ENCODE results near the gene LGMN.
"Not testable (repeated sequence)": the region's sequence is repeated elsewhere in the genome, so short reads cannot be mapped to it uniquely, and the experiment has no call there.

LGMN gene

GRCh38 chr14:92748259-92749016 lies at the start of gene LGMN:
TSS of gene LGMN (minus strand) at chr14:92748627. CDS start at chr14:92732786, 15,841 bp downstream.
- Mint-ChIP-seq H3K9me3 (no peaks in the 10 kb centered on the region), H3K27me3 (peaks cover 56% of the 10 kb centered on the region), H3K4me3 (peak within 1 kb of the TSS; percentile 77)

GRCh38 chr14:92794961-92795360 lies 46.5 kb upstream of the LGMN start:
- Mint-ChIP-seq H3K4me3 (peak overlapping the region; percentile 90), H3K36me3 (ENCODE audit: low read depth) (peaks cover 27% of the 10 kb centered on the region), H3K27ac (peak overlapping the region; percentile 85), H3K27me3 (no peaks in the 10 kb centered on the region), H3K4me1 (ENCODE audit: low read depth) (peaks cover 47% of the 10 kb centered on the region), H3K9me3 (peaks cover 9% of the 10 kb centered on the region)

More at GRCh38 chr14:92748259-92749016, at the start of gene LGMN:
- H3K4me1 Mint-ChIP-seq (ENCODE audit: low read depth) = peaks cover 42% of the 10 kb centered on the region
- no peaks in the 10 kb centered on the region for H3K36me3 Mint-ChIP-seq (ENCODE audit: low read depth)
- H3K27ac Mint-ChIP-seq = peak within 1 kb of the TSS; percentile 38

GRCh38 chr14:92794547-92794941 lies 46.1 kb upstream of the LGMN start:
- Mint-ChIP-seq H3K4me3 (peak overlapping the region; percentile 90), H3K27ac (peak overlapping the region; percentile 85), H3K9me3 (peaks cover 13% of the 10 kb centered on the region), H3K27me3 (no peaks in the 10 kb centered on the region), H3K36me3 (ENCODE audit: low read depth) (peaks cover 23% of the 10 kb centered on the region), H3K4me1 (ENCODE audit: low read depth) (peaks cover 43% of the 10 kb centered on the region)

- H3K4me3 Mint-ChIP-seq = peak within 1 kb of the TSS; percentile 90
- H3K4me1 Mint-ChIP-seq (ENCODE audit: low read depth) = peaks cover 42% of the 10 kb centered on the region
- H3K36me3 Mint-ChIP-seq (ENCODE audit: low read depth) = peaks cover 26% of the 10 kb centered on the region
- H3K27ac Mint-ChIP-seq = peak within 1 kb of the TSS; percentile 91
- H3K9me3 Mint-ChIP-seq = peaks cover 18% of the 10 kb centered on the region
- no peaks in the 10 kb centered on the region for H3K27me3 Mint-ChIP-seq
These were observed 45.5 kb upstream of the LGMN start, which contains the start of gene GOLGA5 for GRCh38 chr14:92793709-92794546. TSS of gene GOLGA5 (plus strand) at chr14:92794305. CDS start at chr14:92797438, 3,133 bp downstream.

- H3K27me3 Mint-ChIP-seq = no peaks in the 10 kb centered on the region
- peak overlapping the region; percentile 80 for H3K4me3 Mint-ChIP-seq
- peaks cover 22% of the 10 kb centered on the region for H3K9me3 Mint-ChIP-seq
- peak overlapping the region; percentile 2 for H3K27ac Mint-ChIP-seq
- peaks cover 38% of the 10 kb centered on the region for H3K4me1 Mint-ChIP-seq (ENCODE audit: low read depth)
- peaks cover 23% of the 10 kb centered on the region for H3K36me3 Mint-ChIP-seq (ENCODE audit: low read depth)
These were observed 44.5 kb upstream of the LGMN start for GRCh38 chr14:92792885-92793284.

GRCh38 chr14:92789457-92790089 lies 41.1 kb upstream of the LGMN start:
- no peaks in the 10 kb centered on the region for H3K27me3 Mint-ChIP-seq
- H3K4me3 Mint-ChIP-seq = no peak overlapping the region
- peaks cover 22% of the 10 kb centered on the region for H3K9me3 Mint-ChIP-seq
- H3K4me1 Mint-ChIP-seq (ENCODE audit: low read depth) = peaks cover 32% of the 10 kb centered on the region
- H3K27ac Mint-ChIP-seq = no peak overlapping the region
- peaks cover 14% of the 10 kb centered on the region for H3K36me3 Mint-ChIP-seq (ENCODE audit: low read depth)

GRCh38 chr14:92787554-92787953 lies 39.1 kb upstream of the LGMN start:
- Mint-ChIP-seq H3K36me3 (ENCODE audit: low read depth) (peaks cover 11% of the 10 kb centered on the region), H3K27ac (no peak overlapping the region), H3K27me3 (no peaks in the 10 kb centered on the region), H3K4me3 (no peak overlapping the region), H3K4me1 (ENCODE audit: low read depth) (peaks cover 24% of the 10 kb centered on the region), H3K9me3 (peaks cover 22% of the 10 kb centered on the region)

GRCh38 chr14:92786427-92786756 lies 38.0 kb upstream of the LGMN start:
- Mint-ChIP-seq H3K27me3 (no peaks in the 10 kb centered on the region), H3K27ac (no peak overlapping the region), H3K9me3 (peaks cover 19% of the 10 kb centered on the region), H3K4me1 (ENCODE audit: low read depth) (peaks cover 24% of the 10 kb centered on the region), H3K36me3 (ENCODE audit: low read depth) (peaks cover 11% of the 10 kb centered on the region), H3K4me3 (no peak overlapping the region)

GRCh38 chr14:92785667-92786426 lies 37.4 kb upstream of the LGMN start:
- Mint-ChIP-seq H3K36me3 (ENCODE audit: low read depth) (peaks cover 11% of the 10 kb centered on the region), H3K4me1 (ENCODE audit: low read depth) (peaks cover 25% of the 10 kb centered on the region), H3K4me3 (no peak overlapping the region), H3K27me3 (no peaks in the 10 kb centered on the region), H3K27ac (no peak overlapping the region), H3K9me3 (peaks cover 17% of the 10 kb centered on the region)

- Mint-ChIP-seq H3K27me3 (no peaks in the 10 kb centered on the region), H3K4me3 (no peak overlapping the region), H3K27ac (no peak overlapping the region), H3K9me3 (peaks cover 3% of the 10 kb centered on the region), H3K36me3 (ENCODE audit: low read depth) (peaks cover 3% of the 10 kb centered on the region), H3K4me1 (ENCODE audit: low read depth) (peaks cover 38% of the 10 kb centered on the region)
These were observed 35.5 kb upstream of the LGMN start for GRCh38 chr14:92783813-92784431.

- H3K4me1 Mint-ChIP-seq (ENCODE audit: low read depth) = peaks cover 36% of the 10 kb centered on the region
- no peaks in the 10 kb centered on the region for H3K36me3 Mint-ChIP-seq (ENCODE audit: low read depth)
- H3K9me3 Mint-ChIP-seq = no peaks in the 10 kb centered on the region
- no peak overlapping the region for H3K4me3 Mint-ChIP-seq
- H3K27me3 Mint-ChIP-seq = peaks cover 7% of the 10 kb centered on the region
- H3K27ac Mint-ChIP-seq = no peak overlapping the region
These were observed 32.9 kb upstream of the LGMN start for GRCh38 chr14:92781350-92781749.

GRCh38 chr14:92780444-92781232 lies 32.2 kb upstream of the LGMN start:
- peak overlapping the region; percentile 8 for H3K27ac Mint-ChIP-seq
- no peaks in the 10 kb centered on the region for H3K9me3 Mint-ChIP-seq

GRCh38 chr14:92778868-92779565 lies 30.6 kb upstream of the LGMN start:
- not testable (repeated sequence) for H3K4me3 Mint-ChIP-seq; H3K9me3 Mint-ChIP-seq; H3K27ac Mint-ChIP-seq; H3K36me3 Mint-ChIP-seq (ENCODE audit: low read depth)
- peaks cover 12% of the 10 kb centered on the region for H3K27me3 Mint-ChIP-seq
- H3K4me1 Mint-ChIP-seq (ENCODE audit: low read depth) = peaks cover 46% of the 10 kb centered on the region

More at GRCh38 chr14:92780444-92781232, 32.2 kb upstream of the LGMN start:
- no peak overlapping the region for H3K4me3 Mint-ChIP-seq
- peaks cover 9% of the 10 kb centered on the region for H3K27me3 Mint-ChIP-seq
- H3K36me3 Mint-ChIP-seq (ENCODE audit: low read depth) = no peaks in the 10 kb centered on the region
- H3K4me1 Mint-ChIP-seq (ENCODE audit: low read depth) = peaks cover 34% of the 10 kb centered on the region

Measured in stimulated activated naive CD8-positive, alpha-beta T cell treated with anti-CD3 and anti-CD28 coated beads, Interleukin-15, Interleukin-2, amounts not matched to agents 100 ng/mL and 50 ng/mL, for 24 hours (primary cell).